Retinal pigment epithelial cell (primary cell): ENCODE measurements around the gene MMP12.

Experiments used
- DNase-seq: peaks from one replicate; pipeline ENCODE4 v3.0.0-alpha.2; 2010; ENCODE audit warnings: low read depth
- H3K4me3 ChIP-seq: 2 replicates; pipeline ENCODE4 v1.5.1; 2011; ENCODE audit warnings: mild to moderate bottlenecking, low read length, control low read depth, moderate library complexity
- CTCF ChIP-seq: conservative IDR thresholded peaks from 2 replicates; pipeline ENCODE4 v1.5.1; 2011; ENCODE audit warnings: low read depth, low read length, control low read depth, inconsistent platforms

The MMP12 gene

DNA sequence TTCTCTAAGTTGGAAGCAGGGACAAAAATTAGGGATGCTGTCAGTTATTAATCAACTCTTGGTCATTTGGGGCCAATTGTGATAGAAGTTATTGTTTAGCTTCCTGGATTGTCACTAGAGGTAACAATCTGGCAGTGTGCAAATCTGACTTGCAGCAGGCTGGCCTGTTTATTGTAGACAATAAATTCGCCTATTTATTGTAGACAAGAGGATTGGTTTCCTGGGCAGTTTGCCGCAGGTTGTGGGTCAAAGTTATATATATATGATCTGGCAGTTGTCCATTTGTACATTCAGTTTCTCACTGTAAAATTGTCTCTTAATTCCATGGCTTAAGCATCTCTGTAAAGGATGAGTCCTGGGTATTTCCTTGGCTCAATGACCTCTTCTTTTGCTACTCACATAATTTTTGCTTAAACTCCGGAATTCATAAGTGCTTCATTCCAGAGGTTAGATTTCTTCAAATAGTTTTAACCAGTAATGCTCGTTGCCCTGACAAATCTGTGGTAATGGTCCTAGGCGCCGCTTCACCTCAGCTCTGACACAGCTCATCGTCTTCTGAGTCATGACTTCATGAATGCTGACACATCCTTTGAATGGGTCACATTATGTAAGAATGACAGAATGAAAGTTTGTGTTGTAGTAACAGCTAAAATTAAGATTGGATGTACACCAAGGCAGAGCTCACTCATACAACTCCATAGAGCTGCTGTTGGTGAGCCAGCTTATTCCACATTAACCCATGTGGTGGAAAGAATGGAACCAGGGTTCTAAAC is 23.6 kb downstream of the MMP12 start:
- TF ChIP-seq CTCF = no peak

GRCh38 chr11:102849311-102849710 is 25.5 kb downstream of the MMP12 start:
- DNase-seq = no peak
- no peak for TF ChIP-seq CTCF
- no peak overlapping the region for H3K4me3 ChIP-seq

More for the DNA sequence above, 23.6 kb downstream of the MMP12 start:
- H3K4me3 ChIP-seq = no peak overlapping the region
- DNase-seq = no peak

GRCh38 chr11:102846292-102846691 is 28.5 kb downstream of the MMP12 start:
- no peak for TF ChIP-seq CTCF
- DNase-seq = peak; percentile 50

DNA sequence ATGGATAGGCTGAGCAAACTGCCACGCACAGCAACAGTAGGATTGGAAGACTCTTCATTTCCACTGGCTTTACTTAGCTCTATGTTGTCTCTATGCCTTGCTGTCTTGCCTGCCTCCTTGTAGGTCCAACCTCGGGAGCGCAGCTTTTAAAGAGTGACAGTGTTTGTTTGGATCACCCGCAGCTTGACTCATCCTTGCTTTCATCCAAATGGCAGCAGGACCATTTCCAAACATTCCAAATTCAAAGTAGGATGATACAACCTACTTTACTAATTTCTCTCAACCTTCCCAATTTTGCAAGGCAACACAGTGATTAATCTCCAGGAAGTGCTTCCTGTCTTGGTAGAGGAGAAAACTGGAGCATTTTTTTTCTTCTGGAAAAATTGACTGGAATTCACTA is 31.3 kb downstream of the MMP12 start, which contains the start of gene MMP3:
MMP3 (minus strand) TSS at position 121 of the 400 bp plus-strand sequence; CDS start at position 58, 63 bp downstream.
- TF ChIP-seq CTCF = no peak
- no peak within 1 kb of the TSS for H3K4me3 ChIP-seq
- DNase-seq = no peak

More at GRCh38 chr11:102846292-102846691, 28.5 kb downstream of the MMP12 start:
- no peak overlapping the region for H3K4me3 ChIP-seq

DNA sequence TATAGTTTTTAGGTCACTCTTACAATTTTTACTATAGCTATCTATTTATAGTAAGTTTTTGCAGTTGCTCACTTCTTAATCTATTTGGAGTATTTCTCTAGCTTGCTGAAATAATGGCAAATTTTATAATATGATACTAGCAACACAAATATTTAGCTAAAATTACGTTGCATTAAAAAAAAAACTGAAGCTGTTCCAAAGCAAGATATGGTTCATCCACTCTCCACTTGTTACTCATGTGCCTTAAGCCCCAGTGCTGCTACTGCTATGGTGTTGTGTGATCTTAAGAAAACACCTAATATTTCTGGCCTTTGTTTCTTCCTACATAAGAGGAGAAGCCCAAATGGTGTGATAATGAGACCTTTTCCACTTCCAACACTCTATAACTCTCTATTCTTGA is 31.9 kb downstream of the MMP12 start:
- no peak for TF ChIP-seq CTCF
- DNase-seq = no peak
- no peak overlapping the region for H3K4me3 ChIP-seq

- no peak overlapping the region for H3K4me3 ChIP-seq
- TF ChIP-seq CTCF = no peak
- no peak for DNase-seq
These were observed 34.8 kb downstream of the MMP12 start for GRCh38 chr11:102840018-102840417.

DNA sequence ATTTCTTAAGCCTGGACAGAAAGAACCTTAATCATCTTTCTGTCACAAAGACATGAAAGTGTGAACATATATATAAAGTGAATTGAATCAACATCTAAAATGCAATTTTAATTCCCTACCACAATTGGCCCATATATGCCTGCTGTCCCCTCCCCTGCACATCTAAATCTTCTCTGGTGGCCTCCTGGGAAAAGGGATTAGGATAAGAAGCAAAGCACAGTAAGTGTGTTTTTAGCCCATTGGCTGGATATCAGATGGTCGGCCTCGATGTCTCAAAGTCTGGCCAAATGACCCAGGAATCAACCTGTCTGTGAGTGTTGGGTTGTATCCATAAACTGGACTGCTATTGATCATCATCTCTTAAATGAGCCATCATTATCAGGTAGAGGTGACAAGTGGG is 37.1 kb downstream of the MMP12 start:
- DNase-seq = no peak
- H3K4me3 ChIP-seq = no peak overlapping the region
- no peak for TF ChIP-seq CTCF
